ENCODE measurements around the gene HMCES. TPM values are rescaled to one million over a fixed set of nuclear protein-coding genes. Genes with fewer than 3 reads are reported as not detected.

Gene HMCES, protein sequence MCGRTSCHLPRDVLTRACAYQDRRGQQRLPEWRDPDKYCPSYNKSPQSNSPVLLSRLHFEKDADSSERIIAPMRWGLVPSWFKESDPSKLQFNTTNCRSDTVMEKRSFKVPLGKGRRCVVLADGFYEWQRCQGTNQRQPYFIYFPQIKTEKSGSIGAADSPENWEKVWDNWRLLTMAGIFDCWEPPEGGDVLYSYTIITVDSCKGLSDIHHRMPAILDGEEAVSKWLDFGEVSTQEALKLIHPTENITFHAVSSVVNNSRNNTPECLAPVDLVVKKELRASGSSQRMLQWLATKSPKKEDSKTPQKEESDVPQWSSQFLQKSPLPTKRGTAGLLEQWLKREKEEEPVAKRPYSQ
- total RNA-seq (2013): 9.1 TPM
- polyA plus RNA-seq (10 to 100 TPM; 11.9 to 23.0 (median 18.0) TPM), polyA minus RNA-seq (5.3 and 8.5 TPM in 2 replicates), total RNA-seq (6.6 to 27.5 (median 14.4) reads per million in 11 experiments)

DNA sequence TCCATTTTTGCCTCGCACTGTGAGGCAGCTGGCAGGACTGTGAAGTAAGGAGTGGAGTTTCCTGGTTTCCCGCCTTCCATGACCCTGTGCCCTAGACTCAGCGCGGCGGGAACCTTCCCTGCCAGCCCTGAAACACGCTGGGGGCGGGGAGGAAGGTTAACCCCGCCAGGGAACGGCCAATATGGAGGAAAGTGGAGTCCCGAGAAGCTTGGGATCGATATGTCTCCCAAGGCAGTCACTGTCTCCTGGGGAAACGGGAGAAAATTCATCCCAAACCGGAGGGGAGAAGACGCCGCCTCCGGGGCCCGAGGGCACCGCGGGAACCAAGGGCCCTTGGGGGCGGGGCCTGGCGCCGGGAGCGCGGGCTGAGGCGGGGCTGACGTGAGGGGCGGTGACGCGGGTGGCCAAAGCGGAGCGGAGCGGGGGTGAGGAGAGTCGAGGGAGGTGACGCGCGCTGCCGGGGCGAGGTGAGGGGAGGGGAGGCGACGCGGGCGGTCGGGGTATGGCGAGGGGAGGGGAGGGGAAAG, at the start of gene HMCES:
Gene HMCES, plus strand, starts transcription at position 432 of the 527 bp plus-strand sequence. CDS start 863 bp downstream, outside the sequence.
- peak within 1 kb of the TSS; percentile 81 for H3K9ac ChIP-seq (ENCODE audit: insufficient read depth, low read length, poor library complexity, severe bottlenecking)
- Mint-ChIP-seq H3K36me3 (peaks cover 45 to 49% of the 10 kb centered on the region in 2 donors), H3K4me1 (peaks cover 35% of the 10 kb centered on the region), H3K27ac (peak within 1 kb of the TSS; percentile 86 to 93 (median 90)), H3K4me3 (peak within 1 kb of the TSS; percentile 98 to 99), H3K9me3 (peaks cover 0 to 1% (median 0%) of the 10 kb centered on the region in 7 donors), H3K27me3 (ENCODE audit: low read depth in 3 of 3) (peaks cover 4 to 8% (median 5%) of the 10 kb centered on the region in 3 donors)
- H3K27me3 ChIP-seq (ENCODE audit: control insufficient read depth in 2 of 2, insufficient read depth in 2 of 2, low read length in 2 of 2): peaks cover 0 to 6% of the 10 kb centered on the region in 2 donors
- peak within 1 kb of the TSS; percentile 42 to 77 for H3K27ac ChIP-seq (ENCODE audit: low read depth in 1 of 2, low read length in 2 of 2)
- peaks cover 3% of the 10 kb centered on the region for H4K20me1 ChIP-seq (ENCODE audit: insufficient read depth, low read length)
- H3K36me3 ChIP-seq (replicated peaks in 1 of 2; ENCODE audit: control insufficient read depth in 1 of 2, insufficient read depth in 2 of 2, low read length in 2 of 2): peaks cover 34 to 45% of the 10 kb centered on the region in 2 donors
- H2AFZ ChIP-seq (ENCODE audit: insufficient read depth, low read depth, low read length, poor library complexity, severe bottlenecking): peak within 1 kb of the TSS; percentile 93
- H3K4me1 ChIP-seq (ENCODE audit: control insufficient read depth in 1 of 2, insufficient read depth in 2 of 2, low read length in 2 of 2): peaks cover 26 to 39% of the 10 kb centered on the region in 2 donors
- under 1% methylated on average over 40 of the region's 44 CpGs for WGBS (ENCODE audit: insufficient coverage)
- H3K9me3 ChIP-seq (replicated peaks in 1 of 2; ENCODE audit: control insufficient read depth in 1 of 2, insufficient read depth in 1 of 2, low read length in 2 of 2): no peaks in the 10 kb centered on the region
- H3K79me2 ChIP-seq (ENCODE audit: insufficient read depth, low read length): peaks cover 3% of the 10 kb centered on the region
- TF ChIP-seq, protein P1, sequence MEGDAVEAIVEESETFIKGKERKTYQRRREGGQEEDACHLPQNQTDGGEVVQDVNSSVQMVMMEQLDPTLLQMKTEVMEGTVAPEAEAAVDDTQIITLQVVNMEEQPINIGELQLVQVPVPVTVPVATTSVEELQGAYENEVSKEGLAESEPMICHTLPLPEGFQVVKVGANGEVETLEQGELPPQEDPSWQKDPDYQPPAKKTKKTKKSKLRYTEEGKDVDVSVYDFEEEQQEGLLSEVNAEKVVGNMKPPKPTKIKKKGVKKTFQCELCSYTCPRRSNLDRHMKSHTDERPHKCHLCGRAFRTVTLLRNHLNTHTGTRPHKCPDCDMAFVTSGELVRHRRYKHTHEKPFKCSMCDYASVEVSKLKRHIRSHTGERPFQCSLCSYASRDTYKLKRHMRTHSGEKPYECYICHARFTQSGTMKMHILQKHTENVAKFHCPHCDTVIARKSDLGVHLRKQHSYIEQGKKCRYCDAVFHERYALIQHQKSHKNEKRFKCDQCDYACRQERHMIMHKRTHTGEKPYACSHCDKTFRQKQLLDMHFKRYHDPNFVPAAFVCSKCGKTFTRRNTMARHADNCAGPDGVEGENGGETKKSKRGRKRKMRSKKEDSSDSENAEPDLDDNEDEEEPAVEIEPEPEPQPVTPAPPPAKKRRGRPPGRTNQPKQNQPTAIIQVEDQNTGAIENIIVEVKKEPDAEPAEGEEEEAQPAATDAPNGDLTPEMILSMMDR (IDR thresholded peaks at IDR 0.05): no peak
- DNase-seq: peak; percentile 82 to 88 (median 86)
- peak within 1 kb of the TSS; percentile 70 to 87 (median 75) for H3K4me3 ChIP-seq (replicated peaks in 1 of 3; ENCODE audit: low read depth in 2 of 3, low read length in 3 of 3)
- intact Hi-C loops (cut with micrococcal nuclease): loop anchor here in 1 of 2 donors (5.0 kb wide), 1 partner anchor 34 kb away; no protein-coding TSS in a partner anchor
- peak within 1 kb of the TSS; percentile 90 for H3K4me2 ChIP-seq (replicated peaks; ENCODE audit: extremely low read depth, low read length, poor library complexity, severe bottlenecking)

DNA sequence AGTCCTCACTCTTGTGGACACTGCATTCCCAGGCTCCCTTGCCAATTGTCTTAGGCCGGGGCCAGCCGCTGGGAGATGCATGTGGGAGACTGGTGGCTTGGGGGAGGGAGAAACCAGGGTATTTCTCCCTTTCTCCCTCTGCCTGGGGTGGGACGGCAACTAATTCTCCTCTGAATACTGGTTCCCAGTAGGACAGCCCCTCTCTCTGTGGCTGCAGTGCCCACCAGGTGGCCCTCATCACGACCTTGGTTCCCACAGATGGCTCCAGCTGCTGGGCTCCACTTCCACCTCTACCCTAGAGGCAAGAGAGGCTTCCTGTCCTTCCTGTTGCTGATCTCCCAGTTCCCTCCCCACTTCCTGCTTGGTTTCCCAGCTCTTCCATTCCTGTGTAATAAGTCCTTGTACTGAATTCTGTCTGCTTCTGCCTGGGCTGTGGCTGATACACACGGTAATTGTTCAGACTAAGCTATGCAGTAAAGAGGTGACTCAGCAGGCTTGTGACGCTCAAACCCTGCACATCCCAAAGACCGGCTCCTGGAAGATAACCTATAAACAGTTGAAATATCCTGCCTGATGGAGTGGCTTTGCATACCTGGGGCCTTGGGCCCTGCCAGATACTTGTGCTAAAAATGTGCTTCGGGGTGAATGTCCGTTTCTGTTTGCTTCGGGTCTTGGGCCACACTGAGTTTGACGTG, 49.6 kb upstream of the HMCES start:
- peak overlapping the region; percentile 20 for H2AFZ ChIP-seq (ENCODE audit: insufficient read depth, low read depth, low read length, poor library complexity, severe bottlenecking)
- Mint-ChIP-seq H3K4me3 (peak overlapping the region in 1 of 2 donors; percentile 48), H3K27ac (peak overlapping the region; percentile 98 to 100 (median 99)), H3K4me1 (peaks cover 83% of the 10 kb centered on the region), H3K9me3 (peaks cover 0 to 4% (median 0%) of the 10 kb centered on the region in 7 donors), H3K36me3 (peaks cover 7 to 10% of the 10 kb centered on the region in 2 donors), H3K27me3 (ENCODE audit: low read depth in 3 of 3) (peaks cover 0 to 4% (median 3%) of the 10 kb centered on the region in 3 donors)
- H3K27ac ChIP-seq (ENCODE audit: low read depth in 1 of 2, low read length in 2 of 2): peak overlapping the region; percentile 97 to 100
- H3K9me3 ChIP-seq (replicated peaks in 1 of 2; ENCODE audit: control insufficient read depth in 1 of 2, insufficient read depth in 1 of 2, low read length in 2 of 2): no peaks in the 10 kb centered on the region
- peak in 2 of 3 donors; percentile 50 to 68 for DNase-seq
- H3K4me3 ChIP-seq (replicated peaks in 1 of 3; ENCODE audit: low read depth in 2 of 3, low read length in 3 of 3): peak overlapping the region in 1 of 3 experiments; percentile 44
- no peaks in the 10 kb centered on the region for H3K27me3 ChIP-seq (ENCODE audit: control insufficient read depth in 2 of 2, insufficient read depth in 2 of 2, low read length in 2 of 2)
- WGBS (ENCODE audit: insufficient coverage): 40% methylated on average over 6 of the region's 11 CpGs
- peak overlapping the region; percentile 91 for H3K9ac ChIP-seq (ENCODE audit: insufficient read depth, low read length, poor library complexity, severe bottlenecking)
- TF ChIP-seq, protein P1 (IDR thresholded peaks at IDR 0.05): no peak
- H3K4me2 ChIP-seq (replicated peaks; ENCODE audit: extremely low read depth, low read length, poor library complexity, severe bottlenecking): peak overlapping the region; percentile 47
- H4K20me1 ChIP-seq (ENCODE audit: insufficient read depth, low read length): no peaks in the 10 kb centered on the region
- H3K36me3 ChIP-seq (replicated peaks in 1 of 2; ENCODE audit: control insufficient read depth in 1 of 2, insufficient read depth in 2 of 2, low read length in 2 of 2): no peaks in the 10 kb centered on the region
- peaks cover 95% of the 10 kb centered on the region in 2 donors for H3K4me1 ChIP-seq (ENCODE audit: control insufficient read depth in 1 of 2, insufficient read depth in 2 of 2, low read length in 2 of 2)
- peaks cover 21% of the 10 kb centered on the region for H3K79me2 ChIP-seq (ENCODE audit: insufficient read depth, low read length)
- intact Hi-C loops (cut with micrococcal nuclease): no loop called here

Measured in CD14-positive monocyte (primary cell).